HS-27A (cell line): ENCODE results near the gene ARHGAP45.

Source experiments
- DNase-seq: peaks from one replicate; pipeline ENCODE4 v3.0.0-alpha.2; 2012; ENCODE audit warnings: low read depth, missing footprints

Gene ARHGAP45

GRCh38 chr19:1055028-1055425 lies 11.9 kb upstream of the ARHGAP45 start:
- DNase-seq, result no peak

- DNase-seq, result no peak
Measured at GRCh38 chr19:1055886-1056620, 10.9 kb upstream of the ARHGAP45 start.

DNA sequence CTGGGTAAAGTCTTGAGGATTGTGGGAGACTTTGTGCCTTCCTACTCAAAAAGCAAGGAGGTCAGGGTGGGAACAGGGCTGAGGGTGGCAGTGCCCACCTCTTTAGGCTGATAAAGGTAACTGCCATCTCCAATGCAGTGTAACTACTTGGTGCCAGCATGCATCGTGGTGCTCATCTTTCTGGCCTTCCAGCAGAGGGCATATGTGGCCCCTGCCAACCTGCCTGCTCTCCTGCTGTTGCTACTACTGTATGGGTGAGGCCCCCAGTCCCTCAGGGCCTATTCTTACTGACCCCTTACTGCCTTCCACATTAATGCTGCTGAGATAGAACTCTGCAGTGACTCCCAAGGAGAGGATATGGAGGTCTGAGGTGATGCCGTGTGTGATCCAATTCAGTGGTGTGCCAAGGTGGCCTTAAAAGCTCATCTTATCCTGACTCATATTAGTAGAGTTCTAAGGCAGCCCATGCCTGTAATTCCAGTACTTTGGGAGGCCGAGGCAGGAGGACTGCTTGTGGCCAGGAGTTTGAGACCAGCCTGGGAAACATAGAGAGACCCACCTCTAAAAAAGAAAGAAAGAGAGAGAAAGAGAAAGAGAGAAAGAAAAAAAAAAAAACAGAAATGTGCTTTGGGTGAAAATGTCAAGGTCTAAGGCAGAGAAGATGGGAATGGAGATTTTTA lies 9.7 kb upstream of the ARHGAP45 start:
- peak; percentile 47 for DNase-seq

DNA sequence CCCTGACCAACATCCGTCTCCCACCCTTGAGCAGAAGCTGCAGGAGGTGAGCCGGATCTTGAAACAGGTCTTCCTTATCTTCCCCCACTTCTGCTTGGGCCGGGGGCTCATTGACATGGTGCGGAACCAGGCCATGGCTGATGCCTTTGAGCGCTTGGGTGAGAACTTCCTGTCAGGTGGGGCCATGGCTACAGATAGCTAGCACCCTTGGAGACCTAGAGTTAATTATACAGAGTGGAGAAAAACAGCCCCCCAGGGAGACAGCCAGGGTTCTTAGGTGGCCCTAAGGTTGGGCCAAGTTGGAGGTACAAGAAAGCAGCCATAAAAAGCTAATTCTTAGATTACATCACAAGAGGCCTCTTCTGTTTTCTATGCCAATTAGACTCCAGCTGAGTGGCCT lies 8.9 kb upstream of the ARHGAP45 start:
- no peak for DNase-seq

DNA sequence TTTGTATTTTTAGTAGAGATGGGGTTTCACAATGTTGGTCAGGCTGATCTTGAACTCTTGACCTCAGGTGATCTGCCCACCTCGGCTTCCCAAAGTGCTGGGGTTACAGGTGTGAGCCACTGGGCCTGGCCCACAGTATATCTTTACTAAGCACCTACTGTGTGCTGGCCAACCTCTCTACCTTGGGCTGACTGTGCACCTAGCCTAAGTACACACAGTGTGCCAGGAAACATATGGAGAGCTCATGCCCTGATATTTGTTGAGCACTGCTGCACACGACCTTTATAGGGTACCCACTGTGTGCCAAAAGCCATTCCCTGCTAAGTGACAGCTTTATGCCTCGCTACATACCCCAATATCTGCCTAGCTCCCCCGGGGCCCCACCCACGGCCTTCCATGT lies 6.3 kb upstream of the ARHGAP45 start:
- DNase-seq, result no peak

DNA sequence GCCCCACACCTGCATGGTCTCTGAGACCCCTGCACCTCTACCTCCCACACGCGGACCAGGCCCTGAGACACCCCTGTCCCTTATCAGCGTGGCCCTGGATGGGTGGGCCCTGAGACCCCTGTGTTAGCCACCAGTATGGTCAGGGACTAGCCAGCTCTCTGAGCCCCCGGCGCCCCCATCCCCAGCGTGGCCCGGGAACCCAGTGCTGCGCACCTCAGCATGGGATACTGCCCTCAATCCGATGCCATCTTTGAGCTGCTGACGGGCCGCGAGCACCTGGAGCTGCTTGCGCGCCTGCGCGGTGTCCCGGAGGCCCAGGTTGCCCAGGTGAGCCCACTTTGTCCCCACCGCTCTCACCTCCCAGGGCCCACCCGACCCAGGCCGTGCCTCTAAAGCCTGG lies 5.0 kb upstream of the ARHGAP45 start:
- DNase-seq, result no peak

DNA sequence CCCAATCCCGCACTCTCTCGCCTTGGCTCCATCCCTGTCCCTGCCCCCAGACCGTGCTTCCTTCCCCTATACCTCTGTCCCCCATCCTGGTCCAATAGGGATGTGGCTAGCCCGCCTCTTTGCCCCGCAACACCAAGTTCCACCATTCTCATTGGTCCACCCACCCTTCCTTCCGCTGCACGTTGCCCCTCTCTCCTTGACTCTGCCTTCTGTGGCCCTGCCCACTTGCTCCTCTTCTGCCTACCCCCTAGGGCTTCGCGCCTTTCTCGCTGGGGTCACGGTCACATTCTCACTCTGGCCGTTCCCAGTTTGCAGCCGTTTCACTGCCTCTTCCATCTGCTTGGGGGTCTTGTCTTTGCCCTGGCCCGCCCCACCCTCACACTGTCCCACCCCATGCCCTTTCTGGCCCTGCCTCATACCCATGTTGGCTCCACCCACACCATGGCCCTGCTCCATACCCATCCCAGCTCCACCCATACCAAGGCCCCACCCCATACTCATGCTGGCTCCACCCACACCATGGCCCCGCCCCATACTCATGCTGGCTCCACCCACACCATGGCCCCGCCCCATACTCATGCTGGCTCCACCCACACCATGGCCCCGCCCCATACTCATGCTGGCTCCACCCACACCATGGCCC lies 4.5 kb upstream of the ARHGAP45 start:
- DNase-seq, result no peak

DNA sequence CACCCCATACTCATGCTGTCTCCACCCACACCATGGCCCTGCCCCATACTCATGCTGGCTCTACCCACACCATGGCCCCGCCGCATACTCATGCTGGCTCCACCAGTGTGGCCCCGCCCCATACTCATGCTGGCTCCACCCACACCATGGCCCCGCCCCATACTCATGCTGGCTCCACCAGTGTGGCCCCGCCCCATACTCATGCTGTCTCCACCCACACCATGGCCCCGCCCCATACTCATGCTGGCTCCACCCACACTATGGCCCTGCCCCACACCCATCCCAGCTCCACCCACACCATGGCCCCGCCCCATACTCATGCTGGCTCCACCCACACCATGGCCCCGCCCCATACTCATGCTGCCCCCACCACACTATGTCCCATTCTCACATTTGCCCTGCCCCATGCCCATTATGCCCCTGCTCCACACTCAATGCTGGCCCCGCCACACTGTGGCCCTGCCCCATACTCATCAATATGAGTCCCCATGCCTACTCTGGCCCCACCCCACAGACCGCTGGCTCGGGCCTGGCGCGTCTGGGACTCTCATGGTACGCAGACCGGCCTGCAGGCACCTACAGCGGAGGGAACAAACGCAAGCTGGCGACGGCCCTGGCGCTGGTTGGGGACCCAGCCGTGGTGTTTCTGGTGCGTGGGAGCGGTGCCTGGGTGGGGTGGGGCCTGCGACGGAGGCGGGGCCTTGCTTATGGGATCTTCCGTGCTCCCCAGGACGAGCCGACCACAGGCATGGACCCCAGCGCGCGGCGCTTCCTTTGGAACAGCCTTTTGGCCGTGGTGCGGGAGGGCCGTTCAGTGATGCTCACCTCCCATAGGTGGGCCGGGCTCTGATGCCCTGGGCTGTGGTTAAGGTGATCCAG lies 3.7 kb upstream of the ARHGAP45 start:
- DNase-seq, result no peak

GRCh38 chr19:1063909-1064660 lies 2.9 kb upstream of the ARHGAP45 start:
- no peak for DNase-seq

- DNase-seq, result no peak
Measured at GRCh38 chr19:1064661-1065605, 2.0 kb upstream of the ARHGAP45 start.

- DNase-seq, result no peak
Measured at GRCh38 chr19:1065606-1066109, 1.3 kb upstream of the ARHGAP45 start.

- DNase-seq, result no peak
Measured at GRCh38 chr19:1066251-1066747, 668 bp upstream of the ARHGAP45 start.

DNA sequence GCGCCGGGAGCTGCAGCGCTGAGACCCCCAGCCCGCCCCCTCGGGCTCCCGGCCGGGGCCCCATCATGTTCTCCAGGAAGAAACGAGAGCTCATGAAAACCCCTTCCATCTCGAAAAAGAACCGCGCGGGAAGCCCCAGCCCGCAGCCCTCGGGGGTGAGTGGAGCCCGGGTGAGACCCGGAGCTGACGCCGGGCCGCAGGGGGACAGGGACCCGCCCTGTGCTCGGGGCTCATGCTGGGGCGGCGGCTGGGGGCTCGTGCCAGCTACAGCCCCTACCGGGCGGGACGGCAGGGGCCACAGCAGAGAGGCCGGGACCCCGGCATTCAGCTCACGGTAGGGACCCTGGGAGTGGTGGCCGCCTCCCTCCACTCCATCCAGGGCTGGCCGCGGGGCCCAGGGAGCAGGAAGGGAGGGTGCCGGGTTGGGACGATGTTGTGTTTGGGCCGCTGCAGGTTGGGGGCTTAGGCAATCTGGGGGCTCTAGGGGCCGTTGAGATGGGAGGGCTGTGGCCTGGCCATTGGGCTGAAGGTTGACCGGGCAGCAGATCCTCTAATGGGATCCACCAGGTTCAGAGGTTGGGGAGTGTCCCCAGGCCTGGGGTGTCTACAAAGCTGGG lies 482 bp downstream of the ARHGAP45 start:
- no peak for DNase-seq

DNA sequence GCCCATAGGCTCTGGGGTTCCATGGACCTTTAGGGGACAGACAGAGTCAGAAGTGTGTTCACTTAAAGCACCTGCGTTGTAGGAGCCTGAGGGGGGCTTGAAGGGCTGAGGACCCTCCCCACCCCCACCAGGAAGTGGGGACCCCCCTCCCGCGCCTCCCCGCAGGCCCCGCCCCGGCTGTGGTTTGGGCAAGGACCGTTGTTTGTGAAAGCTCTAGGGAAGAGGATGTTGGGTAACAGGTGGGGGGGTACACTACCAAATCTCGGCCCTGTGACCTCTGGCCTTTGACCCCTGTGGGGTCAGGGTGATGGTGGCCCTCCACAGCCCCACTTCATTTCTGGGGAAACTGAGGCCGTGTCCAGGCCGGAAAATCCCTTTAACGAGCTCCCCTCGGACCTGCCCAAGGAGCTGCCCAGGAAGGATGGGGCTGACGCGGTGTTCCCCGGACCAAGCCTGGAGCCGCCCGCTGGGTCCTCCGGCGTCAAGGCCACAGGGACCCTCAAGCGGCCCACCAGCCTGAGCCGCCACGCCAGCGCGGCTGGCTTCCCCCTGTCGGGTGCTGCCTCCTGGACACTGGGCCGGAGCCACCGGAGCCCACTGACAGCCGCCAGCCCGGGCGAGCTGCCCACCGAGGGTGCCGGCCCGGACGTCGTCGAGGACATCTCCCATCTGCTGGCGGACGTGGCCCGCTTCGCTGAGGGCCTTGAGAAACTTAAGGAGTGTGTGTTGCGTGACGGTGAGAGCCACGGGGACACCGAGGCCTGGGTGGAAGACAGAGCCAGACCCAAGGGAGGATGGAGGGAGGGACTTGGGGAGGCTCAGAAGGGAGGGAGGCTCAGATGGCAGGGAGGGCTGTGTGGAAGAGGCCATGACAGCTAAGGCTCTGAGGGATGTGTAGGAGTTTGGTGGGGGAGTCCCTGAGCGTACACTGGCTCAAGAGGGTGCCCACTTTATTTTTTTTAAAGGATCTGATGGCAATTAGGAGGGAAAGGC lies 1.3 kb downstream of the ARHGAP45 start:
- no peak for DNase-seq

GRCh38 chr19:1069009-1069779 lies 2.2 kb downstream of the ARHGAP45 start:
- DNase-seq, result no peak

DNA sequence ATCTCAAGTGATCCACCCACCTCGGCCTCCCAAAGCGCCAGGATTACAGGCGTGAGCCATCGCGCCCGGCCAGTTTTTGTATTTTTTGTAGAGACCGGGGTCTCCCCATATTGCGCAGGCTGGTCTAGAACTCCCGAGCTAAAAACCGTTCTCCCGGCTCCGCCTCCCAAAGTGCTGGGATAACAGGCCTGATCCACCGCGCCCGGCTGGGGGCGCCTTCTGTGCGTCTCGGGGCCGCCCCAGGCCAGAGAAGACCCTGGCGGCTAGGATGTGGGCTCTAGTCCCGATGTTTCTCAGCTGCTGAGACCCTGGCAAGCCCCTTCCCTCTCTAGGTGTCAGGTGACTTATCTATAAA lies 3.6 kb downstream of the ARHGAP45 start:
- DNase-seq, result no peak

DNA sequence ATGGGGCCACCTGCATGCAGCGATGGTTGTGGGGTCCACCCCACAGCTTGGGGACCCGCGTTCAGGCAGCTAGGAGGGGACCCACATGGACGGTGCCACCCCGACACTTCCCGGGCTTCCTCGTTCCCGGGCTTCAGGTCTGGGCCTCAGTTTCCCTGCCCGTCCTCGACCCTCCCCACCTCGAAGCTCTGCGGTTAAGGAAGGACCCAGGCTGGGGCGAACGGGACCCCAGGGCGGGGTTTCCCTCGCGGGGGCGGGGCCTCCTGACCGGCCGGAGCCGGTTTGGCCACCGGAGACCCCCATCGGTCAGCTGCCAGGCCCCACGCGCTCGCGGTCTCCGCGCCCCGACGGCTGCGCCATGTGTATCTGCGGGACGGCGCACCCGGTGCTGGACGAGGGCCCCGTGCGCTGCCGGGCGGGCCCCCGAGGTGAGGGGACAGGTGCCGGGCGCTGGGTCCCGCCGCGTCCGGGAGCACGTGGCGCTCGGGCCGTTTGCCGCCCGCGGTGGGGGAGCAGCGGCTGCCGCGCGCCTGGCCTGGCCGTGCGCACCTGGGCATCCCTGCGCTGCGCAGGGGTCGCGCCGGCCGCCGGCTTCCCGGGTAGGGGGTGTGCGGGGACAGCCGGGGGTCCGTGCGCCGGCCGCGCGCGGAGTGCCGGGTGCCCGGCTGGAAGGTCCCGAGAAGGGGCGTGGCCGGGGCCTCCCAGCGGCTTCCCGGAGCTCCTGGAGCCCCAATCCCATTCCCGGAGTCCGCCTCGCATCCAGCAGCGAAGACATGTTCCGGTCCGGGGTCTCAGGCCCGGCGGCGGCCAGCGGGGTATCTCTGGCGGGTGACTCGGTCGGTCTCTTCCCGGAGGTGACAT lies 4.2 kb downstream of the ARHGAP45 start:
- no peak for DNase-seq
